A204.1 (cell line): ENCODE data around the gene TOMT.

Experiments
- FAIRE-seq: peaks from 2 replicates; lab custom pipeline; 2012; peaks lifted over from hg19 to GRCh38; lab: Jason Lieb, UNC

Gene TOMT

DNA sequence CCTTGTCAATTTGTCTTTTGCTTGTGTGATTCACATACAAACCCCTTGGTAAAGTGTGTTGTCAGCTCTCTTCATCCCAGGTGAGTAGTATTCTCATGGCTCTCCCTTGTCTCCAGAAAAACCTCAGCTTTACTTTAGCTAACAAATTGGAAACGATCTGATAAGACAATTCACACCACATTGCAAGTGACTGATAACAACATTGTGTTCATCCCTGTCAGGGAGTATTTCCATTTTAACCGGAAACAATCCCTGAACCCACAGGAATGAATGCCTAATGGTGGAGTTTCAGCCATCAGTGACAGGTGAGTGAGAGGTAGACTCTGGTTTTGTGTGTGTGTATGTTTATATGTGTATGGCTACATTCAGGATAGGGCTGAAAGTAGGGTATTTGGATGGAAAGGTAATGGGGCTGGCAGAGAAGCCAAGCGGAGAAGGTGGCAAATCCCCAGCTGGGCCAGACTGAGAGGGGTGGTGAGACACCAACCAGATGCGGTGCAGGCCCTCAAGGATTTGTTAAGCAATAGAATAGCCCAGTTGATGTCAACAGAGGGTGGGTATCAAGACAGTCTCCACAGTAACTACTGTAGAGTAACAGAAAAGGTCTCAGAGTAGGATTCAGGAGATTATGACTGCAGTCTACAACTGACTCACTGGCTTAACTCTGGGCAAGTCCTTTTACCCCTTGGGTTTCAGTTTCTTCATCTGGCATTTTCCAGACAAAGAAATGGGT lies 17.5 kb upstream of the TOMT start:
- no peak for FAIRE-seq

DNA sequence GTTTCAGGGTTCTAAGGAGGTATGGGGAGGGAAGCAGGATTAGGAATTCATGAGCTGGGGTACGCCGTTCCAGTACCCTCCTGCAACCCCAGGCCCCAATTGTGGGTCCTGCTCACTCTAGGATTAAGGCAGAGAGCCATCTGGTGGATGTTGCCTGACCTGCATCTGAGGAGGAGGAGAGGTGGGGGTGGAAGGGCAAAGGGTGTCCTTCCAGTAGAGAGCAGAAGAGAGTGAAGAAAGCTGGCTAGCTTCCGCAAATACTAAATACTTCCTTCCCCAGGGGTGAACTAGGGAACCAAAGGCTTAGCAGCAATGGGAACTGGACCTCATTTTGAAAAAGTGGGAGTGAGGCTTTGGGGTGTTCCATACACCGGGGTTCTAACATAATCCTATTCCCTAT lies 14.4 kb upstream of the TOMT start:
- no peak for FAIRE-seq

DNA sequence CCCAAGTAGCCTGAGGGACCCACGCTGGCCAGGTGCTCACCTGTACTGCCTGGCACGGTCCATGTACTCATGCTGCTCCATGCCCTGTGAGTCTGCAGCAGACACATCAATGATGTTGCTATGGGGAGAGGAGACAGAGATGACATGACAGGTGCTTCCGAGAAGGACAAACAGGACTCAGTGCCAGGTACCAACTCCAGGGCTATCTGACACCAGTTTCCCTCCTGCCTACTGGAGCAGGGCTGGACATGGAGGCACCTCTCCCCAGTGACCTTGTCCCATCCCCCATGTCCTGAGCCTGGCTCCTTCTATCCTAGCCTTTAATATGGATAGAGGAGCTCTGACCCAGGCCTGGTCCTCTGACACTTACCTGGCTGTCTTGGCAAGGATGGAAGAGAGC lies 7.0 kb upstream of the TOMT start:
- FAIRE-seq, result no peak

- no peak for FAIRE-seq
These were observed 5.7 kb upstream of the TOMT start for GRCh38 chr11:72100009-72100408.

DNA sequence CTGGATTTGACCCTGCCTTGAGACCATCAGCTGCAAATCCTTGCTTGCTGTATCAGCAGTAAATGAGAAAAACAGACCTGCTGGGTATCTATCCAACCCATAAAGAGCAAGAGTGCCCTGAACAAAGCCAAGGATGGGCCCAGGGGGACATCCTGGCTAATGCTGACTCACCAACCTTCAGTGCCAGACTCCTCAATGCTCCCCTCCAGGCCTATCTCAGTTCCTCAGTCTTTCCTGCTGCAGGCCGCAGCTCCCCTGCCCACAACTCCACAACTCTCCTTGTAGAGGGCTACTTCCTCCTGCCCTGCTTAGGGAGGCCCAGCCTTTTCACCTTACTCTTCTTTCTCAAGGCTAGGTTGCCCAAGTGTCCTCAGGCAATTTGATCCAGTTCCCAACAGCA lies 5.3 kb upstream of the TOMT start:
- FAIRE-seq, result no peak

DNA sequence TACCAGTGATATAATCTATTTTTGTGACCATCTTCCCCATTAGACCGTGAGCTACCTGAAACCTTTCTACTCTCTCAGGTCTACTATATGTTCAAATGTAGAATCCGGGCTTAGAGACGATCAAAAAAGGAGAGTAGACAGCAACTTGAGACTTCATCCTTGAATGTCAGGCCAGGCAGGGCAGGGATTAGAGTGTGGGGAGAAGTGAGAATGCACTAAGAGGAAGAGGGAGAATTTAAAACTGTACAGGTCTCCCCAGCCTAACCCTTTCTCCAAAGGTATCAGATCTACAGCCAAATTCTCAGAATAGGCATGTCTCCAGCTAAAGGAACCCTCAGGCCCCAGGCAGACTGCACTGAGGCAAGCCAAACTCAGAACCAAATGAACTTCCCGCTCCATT lies 3.6 kb upstream of the TOMT start:
- FAIRE-seq, result no peak

DNA sequence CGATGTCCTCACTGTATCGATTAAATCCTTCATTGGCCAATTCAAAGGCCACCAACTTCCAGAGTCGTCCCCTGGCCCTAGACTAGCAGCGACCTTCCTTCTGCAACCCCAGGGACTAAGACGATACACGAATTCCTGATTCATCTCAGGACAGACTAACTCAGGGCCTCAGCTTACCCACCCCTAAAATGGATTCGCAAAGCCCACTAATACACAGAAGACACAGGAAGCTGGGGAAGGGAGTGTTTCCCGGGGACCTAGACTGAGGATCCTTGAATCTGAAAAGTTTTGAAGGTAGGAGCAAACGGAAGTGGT lies 3.1 kb upstream of the TOMT start:
- no peak for FAIRE-seq

DNA sequence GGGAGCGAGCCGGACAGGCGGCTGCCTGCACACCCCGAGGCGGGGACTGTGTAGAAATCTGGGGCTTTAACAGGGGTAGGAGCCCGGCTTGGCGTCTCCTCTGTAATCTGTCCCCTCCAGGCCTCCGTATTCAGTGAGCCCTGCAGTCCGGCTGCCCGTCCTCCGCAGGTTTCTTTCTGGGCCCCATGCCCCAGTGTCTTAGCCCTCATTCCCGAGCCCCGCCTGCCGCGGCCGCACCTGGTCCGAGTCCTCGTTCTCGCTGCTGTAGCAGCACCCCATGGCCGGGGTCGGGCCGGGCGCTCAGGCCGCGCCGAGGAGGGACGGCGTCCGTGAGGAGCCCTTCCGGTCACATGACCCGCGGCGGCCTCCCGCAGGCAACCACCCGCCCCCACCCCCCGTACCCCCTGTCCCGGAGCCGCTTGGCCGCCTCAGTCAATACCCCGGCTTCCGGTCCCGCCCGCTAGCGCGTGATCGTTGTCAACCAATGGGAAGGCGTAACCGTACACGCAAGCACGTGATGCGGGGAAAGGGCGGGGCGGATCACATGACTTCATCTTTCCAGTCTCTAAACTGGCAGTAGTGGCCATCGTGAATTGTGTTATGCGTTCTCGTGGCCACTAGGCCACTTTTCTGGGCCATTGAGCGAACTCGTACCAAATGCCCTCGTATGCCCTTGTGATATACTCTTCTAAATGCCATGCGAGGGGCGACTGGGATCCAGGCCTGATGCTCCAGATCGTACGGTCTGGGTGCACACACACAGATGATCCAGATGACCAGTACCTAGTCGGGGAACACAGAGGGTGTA lies 2.6 kb upstream of the TOMT start, which contains the start of gene LAMTOR1:
Gene LAMTOR1, minus strand, starts transcription at position 352 of the 808 bp plus-strand sequence. Its CDS starts 73 bp downstream, at position 279.
- peak; percentile 81 for FAIRE-seq

GRCh38 chr11:72103754-72104167 lies 2.0 kb upstream of the TOMT start:
- FAIRE-seq, result no peak

GRCh38 chr11:72111300-72112142 lies 5.8 kb downstream of the TOMT start:
- no peak for FAIRE-seq

- peak; percentile 99 for FAIRE-seq
These were observed 6.6 kb downstream of the TOMT start, which contains the start of gene ANAPC15 for GRCh38 chr11:72112143-72112977. Gene ANAPC15, minus strand, starts transcription at chr11:72112695. Its CDS starts 1,419 bp downstream, at chr11:72111276.

GRCh38 chr11:72112978-72113808 lies 7.5 kb downstream of the TOMT start:
- no peak for FAIRE-seq

DNA sequence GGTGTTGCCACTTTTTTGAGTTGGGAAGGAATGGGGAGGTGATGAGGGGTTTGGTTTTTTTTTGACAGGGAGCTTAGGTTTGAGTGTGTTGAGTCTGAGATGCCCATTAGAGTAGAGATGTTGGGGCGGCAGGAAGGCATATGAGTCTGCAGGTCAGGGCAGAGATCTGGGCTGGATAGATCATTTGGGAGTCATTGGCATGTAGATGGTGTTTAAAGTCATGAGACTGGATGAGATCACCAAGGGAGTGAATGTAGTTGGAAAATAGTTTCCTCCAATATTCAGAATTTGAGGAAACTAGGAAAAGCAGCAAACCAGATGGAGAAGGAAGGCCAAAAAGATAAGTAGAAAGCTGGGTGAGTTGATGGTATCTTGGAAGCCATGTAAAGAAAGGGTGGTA lies 8.8 kb downstream of the TOMT start:
- no peak for FAIRE-seq

DNA sequence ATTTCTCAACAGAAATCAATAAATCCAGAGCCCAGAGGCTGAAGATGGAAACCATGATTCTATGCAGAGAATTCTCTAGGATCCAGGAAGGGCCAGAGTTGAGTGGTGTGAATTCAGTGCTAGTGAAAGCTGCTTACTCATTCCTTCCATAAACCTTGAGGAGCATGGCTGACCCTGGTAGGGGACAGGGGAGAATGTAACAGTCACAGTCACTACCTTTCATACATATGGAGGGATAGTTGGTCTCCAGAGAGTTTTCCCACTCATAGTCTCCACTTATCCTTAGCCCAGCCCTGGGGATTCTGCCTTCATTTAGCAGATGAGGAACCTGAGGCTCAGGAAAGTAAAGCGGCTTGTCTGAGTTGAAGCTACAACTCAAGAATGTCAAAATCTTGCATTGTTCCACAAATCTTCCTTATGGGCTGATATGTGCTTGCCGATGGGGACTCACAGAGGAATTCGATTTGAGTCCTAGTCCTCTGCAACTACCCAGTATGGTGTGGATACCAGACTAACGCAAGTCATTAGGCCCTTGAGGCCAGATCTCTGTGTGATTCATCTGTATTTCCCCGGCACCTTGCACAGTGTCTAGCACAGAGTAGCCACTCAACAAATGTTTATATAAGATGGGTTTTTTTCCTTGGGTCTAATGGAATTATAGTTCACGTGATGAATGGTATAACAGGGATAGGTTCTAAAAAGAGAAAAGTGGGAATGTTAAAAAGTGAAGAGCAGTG lies 10.5 kb downstream of the TOMT start:
- FAIRE-seq, result no peak

DNA sequence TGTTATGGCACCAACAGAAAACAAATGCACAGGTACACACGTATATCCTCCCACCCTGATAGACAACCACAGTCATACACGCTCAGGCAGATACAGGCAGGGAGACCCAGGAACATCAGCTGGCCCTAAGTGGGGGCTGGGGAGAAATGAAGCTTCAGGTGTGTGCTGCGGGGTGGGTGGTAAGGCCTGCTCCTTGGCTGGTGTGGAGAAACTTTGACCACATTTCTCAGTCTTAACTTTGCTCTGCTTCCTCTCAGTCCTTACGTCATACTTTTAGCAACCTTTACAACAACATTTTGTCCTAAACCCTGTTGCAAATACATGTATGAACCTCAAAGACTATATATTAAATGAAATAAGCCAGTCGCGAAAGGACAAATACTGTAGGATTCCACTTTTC lies 13.5 kb downstream of the TOMT start:
- FAIRE-seq, result no peak

- FAIRE-seq, result no peak
These were observed 15.2 kb downstream of the TOMT start for GRCh38 chr11:72120930-72121329.

- FAIRE-seq, result no peak
These were observed 16.9 kb downstream of the TOMT start for GRCh38 chr11:72122607-72123006.

- no peak for FAIRE-seq
These were observed 17.5 kb downstream of the TOMT start for GRCh38 chr11:72123117-72123653.

DNA sequence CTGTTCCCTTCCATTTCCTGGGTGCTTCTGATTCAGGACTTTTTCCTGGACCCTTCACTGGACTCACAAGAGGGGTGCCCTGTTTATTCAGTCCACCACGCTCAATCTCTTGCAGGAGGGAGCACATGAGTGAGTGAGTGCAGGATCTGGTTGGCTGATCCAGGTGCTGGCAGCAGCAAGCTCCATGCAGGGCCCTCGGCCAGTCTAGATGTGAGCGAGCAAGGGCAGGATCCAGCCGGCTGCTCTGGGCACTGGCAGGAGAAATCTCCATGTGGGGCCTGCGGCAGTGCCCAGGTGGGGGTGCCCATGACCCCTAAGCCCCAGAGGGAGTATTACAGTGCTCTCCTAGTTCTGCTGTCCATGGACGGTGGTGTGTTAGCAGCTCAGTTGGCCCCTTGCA lies 18.3 kb downstream of the TOMT start:
- no peak for FAIRE-seq

DNA sequence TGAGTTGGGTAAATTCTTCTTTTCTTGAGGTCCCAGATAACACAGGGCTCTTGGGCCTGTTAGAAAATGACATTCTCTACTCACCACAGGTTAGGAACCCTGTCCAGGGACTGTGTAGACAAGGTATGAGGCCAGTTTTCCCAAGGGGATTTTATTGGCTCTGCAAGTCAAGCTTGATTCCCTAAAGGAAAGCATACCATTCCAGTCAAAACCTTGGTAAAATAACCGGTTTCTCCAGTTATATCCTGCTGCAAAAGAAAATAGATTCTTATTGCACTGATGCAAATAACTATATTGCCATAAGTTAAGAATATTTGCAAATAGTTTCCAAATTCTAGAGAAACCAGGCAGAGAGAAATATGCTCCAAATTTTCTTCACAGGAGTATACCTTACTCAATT lies 20.2 kb downstream of the TOMT start:
- no peak for FAIRE-seq
